Activated CD4-positive, alpha-beta T cell treated with anti-CD3 and anti-CD28 coated beads, Interleukin-2, amount 10 ng/mL, durations not matched to agents 24 days and 14 days (primary cell): ENCODE data around the gene SPNS2. TPM values are rescaled to one million over a fixed set of nuclear protein-coding genes. Genes with fewer than 3 reads are reported as not detected.

Experiments
- DNase-seq: peaks from one replicate; pipeline ENCODE4 v3.0.0; 2022
- H3K27ac Mint-ChIP-seq: one replicate; pipeline ENCODE4 v1.8.0; 2022; ENCODE audit warnings: mild to moderate bottlenecking, mixed read lengths
- H3K27me3 Mint-ChIP-seq: one replicate; pipeline ENCODE4 v1.8.0; 2022; ENCODE audit warnings: mixed read lengths
- H3K36me3 Mint-ChIP-seq: one replicate; pipeline ENCODE4 v1.8.0; 2022; ENCODE audit warnings: low read depth, mild to moderate bottlenecking, mixed read lengths
- H3K4me1 Mint-ChIP-seq: one replicate; pipeline ENCODE4 v1.8.0; 2021; ENCODE audit warnings: mixed read lengths
- H3K4me3 Mint-ChIP-seq: one replicate; pipeline ENCODE4 v1.8.0; 2022; ENCODE audit warnings: mild to moderate bottlenecking, moderate library complexity, mixed read lengths
- H3K9me3 Mint-ChIP-seq: one replicate; pipeline ENCODE4 v1.8.0; 2021; ENCODE audit warnings: mixed read lengths
- intact Hi-C: fragments of 100-400 bp; cut with micrococcal nuclease; formaldehyde crosslinking; loops from one replicate; pipeline ENCODE4 v1.15.1; 2023
- total RNA-seq: library from RNA; stranded (reverse); gene quantifications from 2 replicates; pipeline ENCODE4 v1.2.3, GENCODE V29; 2022

The SPNS2 gene
- total RNA-seq, 1 donor from 2014 or later: 0.28 TPM

DNA sequence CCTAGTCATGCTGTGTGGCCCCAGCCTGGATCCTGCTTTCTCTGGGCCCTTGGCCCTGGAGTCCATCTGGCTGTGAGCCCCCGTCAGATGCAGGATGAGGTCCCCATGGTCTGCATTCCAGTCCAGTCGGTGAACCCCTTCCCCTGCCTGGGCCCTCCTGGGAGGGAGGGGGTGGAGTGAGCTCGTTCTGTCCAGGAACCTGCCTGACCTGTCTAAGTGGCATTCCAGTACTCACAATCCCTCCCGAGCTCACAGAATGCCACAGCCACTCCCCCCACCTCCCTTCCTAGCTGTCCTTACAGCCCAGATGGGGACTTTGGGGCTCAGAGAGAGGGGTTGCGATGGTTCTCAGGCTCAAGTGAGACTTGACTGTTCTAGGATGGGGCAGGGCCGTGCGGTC, 15.5 kb downstream of the SPNS2 start:
- H3K27me3 Mint-ChIP-seq: no peaks in the 10 kb centered on the region
- no peaks in the 10 kb centered on the region for H3K9me3 Mint-ChIP-seq
- H3K4me1 Mint-ChIP-seq: peaks cover 6% of the 10 kb centered on the region
- H3K27ac Mint-ChIP-seq: no peak overlapping the region
- intact Hi-C loops: no loop called here
- H3K4me3 Mint-ChIP-seq: no peak overlapping the region
- no peak for DNase-seq
- H3K36me3 Mint-ChIP-seq: no peaks in the 10 kb centered on the region

GRCh38 chr17:4514779-4515178, 16.1 kb downstream of the SPNS2 start:
- H3K36me3 Mint-ChIP-seq: no peaks in the 10 kb centered on the region
- H3K4me3 Mint-ChIP-seq: no peak overlapping the region
- no peak for DNase-seq
- H3K27me3 Mint-ChIP-seq: no peaks in the 10 kb centered on the region
- intact Hi-C loops: no loop called here
- H3K4me1 Mint-ChIP-seq: peaks cover under 1% of the 10 kb centered on the region
- H3K27ac Mint-ChIP-seq: no peak overlapping the region
- no peaks in the 10 kb centered on the region for H3K9me3 Mint-ChIP-seq

- H3K9me3 Mint-ChIP-seq: no peaks in the 10 kb centered on the region
- no peaks in the 10 kb centered on the region for H3K27me3 Mint-ChIP-seq
- no peak for DNase-seq
- no peak overlapping the region for H3K27ac Mint-ChIP-seq
- H3K36me3 Mint-ChIP-seq: no peaks in the 10 kb centered on the region
- no peaks in the 10 kb centered on the region for H3K4me1 Mint-ChIP-seq
- no peak overlapping the region for H3K4me3 Mint-ChIP-seq
- intact Hi-C loops: no loop called here
Measured at GRCh38 chr17:4515501-4515900, 16.8 kb downstream of the SPNS2 start.

DNA sequence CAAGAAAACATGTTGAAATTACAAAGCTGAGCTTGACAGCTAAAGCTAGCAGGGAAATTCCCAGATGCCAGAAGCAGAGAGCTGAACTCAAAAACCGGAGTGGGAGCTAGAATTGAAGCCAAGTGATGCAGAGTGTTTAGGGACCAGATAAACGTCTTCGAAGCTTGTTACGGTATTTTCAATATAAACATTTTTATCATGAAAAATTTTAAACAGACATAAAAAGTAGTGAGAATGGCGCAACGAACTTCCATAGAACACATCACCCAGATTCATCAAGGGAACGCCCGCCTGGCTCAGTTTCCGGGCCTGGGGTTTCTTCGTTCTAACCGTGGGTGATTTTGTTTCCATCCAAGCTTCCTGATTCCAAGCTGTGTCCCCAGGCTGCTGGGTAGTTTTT, 18.1 kb downstream of the SPNS2 start:
- intact Hi-C loops: no loop called here
- no peaks in the 10 kb centered on the region for H3K4me1 Mint-ChIP-seq
- no peaks in the 10 kb centered on the region for H3K27me3 Mint-ChIP-seq
- no peak overlapping the region for H3K4me3 Mint-ChIP-seq
- no peak for DNase-seq
- no peak overlapping the region for H3K27ac Mint-ChIP-seq
- H3K9me3 Mint-ChIP-seq: no peaks in the 10 kb centered on the region
- H3K36me3 Mint-ChIP-seq: no peaks in the 10 kb centered on the region

DNA sequence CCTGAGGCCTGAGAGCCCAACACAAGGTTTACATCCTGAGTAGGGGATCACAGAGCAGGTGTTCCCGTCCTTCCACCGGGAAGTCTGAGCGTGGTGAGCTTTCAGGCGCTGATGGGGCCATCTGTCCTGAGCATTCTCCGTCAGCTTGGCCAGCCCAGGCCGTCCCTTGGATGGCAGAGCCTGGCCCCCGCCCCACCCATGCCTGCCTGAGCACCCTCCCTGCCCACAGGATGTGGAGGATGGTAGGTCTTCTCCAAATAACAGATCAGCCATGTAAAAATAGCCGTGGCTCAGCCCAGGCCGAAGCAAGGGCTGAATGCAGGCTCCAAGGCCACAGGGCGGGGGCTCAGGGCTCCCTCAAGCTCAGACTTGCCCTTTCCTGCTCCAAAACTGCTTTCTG, 20.2 kb downstream of the SPNS2 start:
- no peak for DNase-seq
- Mint-ChIP-seq H3K27me3 (no peaks in the 10 kb centered on the region), H3K27ac (no peak overlapping the region), H3K36me3 (no peaks in the 10 kb centered on the region), H3K4me1 (no peaks in the 10 kb centered on the region), H3K4me3 (no peak overlapping the region), H3K9me3 (no peaks in the 10 kb centered on the region)
- intact Hi-C loops: no loop called here

DNA sequence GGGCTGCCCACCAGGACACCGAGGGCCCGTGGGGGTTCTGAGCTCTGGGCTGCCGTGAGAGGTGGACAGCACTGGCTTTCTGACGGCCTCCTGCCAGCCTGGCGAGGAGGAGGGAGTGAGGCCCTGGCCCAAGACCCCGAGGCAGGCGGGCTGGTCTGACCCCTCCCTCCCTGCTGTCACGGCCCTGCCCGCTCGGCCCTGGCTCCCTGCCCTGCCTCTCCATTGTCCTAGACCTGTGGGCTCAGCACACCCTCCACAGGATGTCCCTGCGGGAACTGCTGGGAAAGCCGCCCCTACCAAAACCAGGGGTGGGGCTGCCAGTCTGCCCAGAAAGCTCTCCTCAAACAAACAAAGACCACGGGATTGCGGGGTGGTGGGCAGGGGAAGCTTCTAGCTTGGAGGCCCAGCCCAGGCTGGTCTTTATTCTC, 20.7 kb downstream of the SPNS2 start:
- no peaks in the 10 kb centered on the region for H3K36me3 Mint-ChIP-seq
- intact Hi-C loops: no loop called here
- no peak overlapping the region for H3K27ac Mint-ChIP-seq
- no peak overlapping the region for H3K4me3 Mint-ChIP-seq
- no peak for DNase-seq
- H3K4me1 Mint-ChIP-seq: no peaks in the 10 kb centered on the region
- H3K9me3 Mint-ChIP-seq: no peaks in the 10 kb centered on the region
- H3K27me3 Mint-ChIP-seq: no peaks in the 10 kb centered on the region

GRCh38 chr17:4520060-4520893, 21.6 kb downstream of the SPNS2 start:
- no peaks in the 10 kb centered on the region for H3K36me3 Mint-ChIP-seq
- H3K9me3 Mint-ChIP-seq: no peaks in the 10 kb centered on the region
- no peak for DNase-seq
- no peaks in the 10 kb centered on the region for H3K27me3 Mint-ChIP-seq
- intact Hi-C loops: no loop called here
- H3K4me1 Mint-ChIP-seq: no peaks in the 10 kb centered on the region
- no peak overlapping the region for H3K4me3 Mint-ChIP-seq
- no peak overlapping the region for H3K27ac Mint-ChIP-seq

DNA sequence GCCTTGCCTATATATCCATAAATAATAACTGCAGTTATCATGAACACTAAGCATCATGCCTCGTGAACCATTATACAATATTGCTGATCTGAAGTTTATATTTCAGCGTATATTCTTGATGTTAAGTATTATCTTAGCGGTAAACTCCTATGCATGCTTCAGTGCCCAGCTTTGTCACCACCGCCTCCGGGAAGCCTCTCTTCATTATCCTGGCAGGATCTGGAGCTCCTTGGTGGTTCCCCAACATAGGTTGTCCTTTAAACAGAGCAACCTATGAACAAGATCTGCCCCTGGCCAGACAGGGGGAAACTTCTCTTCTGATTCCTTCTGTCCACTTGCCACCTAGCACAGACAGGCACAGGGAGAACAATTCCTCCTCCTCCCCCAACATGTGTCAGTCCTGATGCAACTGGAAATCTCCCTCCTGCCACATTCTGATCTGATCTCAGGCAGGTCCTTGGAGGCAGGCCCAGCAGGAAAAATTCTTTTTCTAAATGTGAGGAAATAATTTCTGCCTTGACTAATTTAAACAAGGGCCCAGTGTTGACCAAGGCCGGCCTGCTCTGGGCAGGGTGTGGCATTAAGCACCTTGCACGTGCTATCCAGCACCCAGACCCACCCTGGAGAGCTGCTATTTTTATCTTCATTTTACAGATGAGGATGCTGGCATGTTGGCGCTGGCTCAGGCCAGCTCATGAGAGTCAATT, 22.4 kb downstream of the SPNS2 start:
- Mint-ChIP-seq H3K4me1 (no peaks in the 10 kb centered on the region), H3K36me3 (no peaks in the 10 kb centered on the region), H3K27ac (no peak overlapping the region), H3K27me3 (peaks cover 3% of the 10 kb centered on the region), H3K9me3 (no peaks in the 10 kb centered on the region), H3K4me3 (no peak overlapping the region)
- DNase-seq: no peak
- intact Hi-C loops: no loop called here

- no peaks in the 10 kb centered on the region for H3K36me3 Mint-ChIP-seq
- intact Hi-C loops: no loop called here
- no peaks in the 10 kb centered on the region for H3K4me1 Mint-ChIP-seq
- H3K4me3 Mint-ChIP-seq: no peak overlapping the region
- no peak overlapping the region for H3K27ac Mint-ChIP-seq
- DNase-seq: no peak
- H3K27me3 Mint-ChIP-seq: peaks cover 4% of the 10 kb centered on the region
- H3K9me3 Mint-ChIP-seq: no peaks in the 10 kb centered on the region
Measured at GRCh38 chr17:4522661-4523060, 24.0 kb downstream of the SPNS2 start.

DNA sequence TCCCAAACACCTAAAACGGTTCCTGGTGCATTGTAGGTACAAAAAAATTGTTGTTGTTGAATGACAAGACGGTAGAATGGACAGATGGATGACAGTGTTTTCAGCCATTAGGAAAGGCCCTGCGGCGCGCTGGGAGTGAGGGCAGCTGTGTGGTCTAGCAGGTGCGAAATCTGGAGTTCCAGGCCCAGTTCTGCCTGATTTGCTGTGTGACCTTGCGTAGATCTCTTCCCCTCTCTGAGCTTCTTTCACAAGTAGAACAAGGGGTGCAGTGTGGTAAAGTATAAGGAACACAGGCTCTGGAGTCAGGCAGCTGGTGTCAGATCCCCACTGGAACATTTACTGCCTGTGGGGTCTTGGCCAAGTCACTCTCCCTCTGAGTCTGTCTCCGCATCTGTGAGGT, 25.3 kb downstream of the SPNS2 start:
- no peak overlapping the region for H3K4me3 Mint-ChIP-seq
- no peak overlapping the region for H3K27ac Mint-ChIP-seq
- H3K4me1 Mint-ChIP-seq: no peaks in the 10 kb centered on the region
- DNase-seq: no peak
- intact Hi-C loops: no loop called here
- peaks cover 4% of the 10 kb centered on the region for H3K27me3 Mint-ChIP-seq
- H3K36me3 Mint-ChIP-seq: no peaks in the 10 kb centered on the region
- H3K9me3 Mint-ChIP-seq: no peaks in the 10 kb centered on the region

DNA sequence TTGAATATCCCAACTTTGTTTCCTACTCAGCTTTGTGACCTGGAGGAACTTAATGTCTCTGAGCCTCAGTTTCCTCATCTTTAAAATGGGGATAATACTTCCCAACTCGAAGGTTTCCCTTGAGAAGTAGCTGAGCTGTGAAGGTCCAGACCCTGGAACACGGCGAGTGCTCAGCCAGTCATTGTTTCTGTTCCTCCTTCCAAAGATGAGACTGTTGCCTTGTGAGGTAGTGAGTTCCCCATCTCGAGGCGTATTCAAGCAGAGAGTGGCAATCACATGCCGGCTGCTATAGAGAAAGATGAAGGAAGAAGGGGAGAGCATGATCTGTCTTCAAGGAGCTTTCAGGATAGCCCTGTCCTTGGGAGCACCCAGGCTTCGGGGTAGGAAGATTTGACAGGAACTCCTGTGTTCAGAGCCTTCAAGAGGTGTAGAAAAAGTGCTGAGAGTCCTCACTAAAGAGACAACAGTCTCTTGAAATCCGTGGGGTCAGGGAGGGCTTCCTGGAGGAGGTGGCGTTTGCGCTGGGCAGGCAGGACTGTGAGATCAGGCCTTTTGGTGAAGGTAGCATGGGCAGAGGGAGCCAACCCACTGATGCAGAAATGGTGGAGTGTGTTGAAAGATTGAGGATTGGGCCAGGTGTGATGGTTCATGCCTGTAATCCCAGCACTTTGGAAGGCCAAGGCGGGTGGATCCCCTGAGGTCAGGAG, 27.2 kb downstream of the SPNS2 start:
- Mint-ChIP-seq H3K9me3 (no peaks in the 10 kb centered on the region), H3K4me3 (no peak overlapping the region), H3K27me3 (peaks cover 4% of the 10 kb centered on the region), H3K36me3 (no peaks in the 10 kb centered on the region), H3K4me1 (no peaks in the 10 kb centered on the region), H3K27ac (no peak overlapping the region)
- no peak for DNase-seq
- intact Hi-C loops: no loop called here

DNA sequence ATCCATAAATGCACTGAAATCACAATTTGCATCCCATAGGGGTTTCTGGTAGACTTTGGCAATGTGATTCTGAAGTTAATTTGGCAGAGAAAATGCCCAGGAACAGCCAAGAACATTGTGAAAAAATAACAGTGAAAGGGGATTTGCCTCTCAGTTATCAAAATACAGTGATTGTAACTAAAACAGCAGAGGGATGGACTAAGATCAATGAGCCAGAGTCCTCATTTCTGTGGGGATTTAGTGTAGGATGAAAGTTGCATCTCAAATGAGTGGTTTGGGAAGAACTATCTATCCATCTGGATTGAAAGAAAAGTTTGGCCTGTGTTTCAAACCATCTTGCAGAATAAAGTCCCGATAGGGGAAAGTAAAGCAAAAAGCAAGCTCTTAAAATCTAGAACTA, 28.5 kb downstream of the SPNS2 start:
- no peak overlapping the region for H3K27ac Mint-ChIP-seq
- intact Hi-C loops: no loop called here
- peaks cover 6% of the 10 kb centered on the region for H3K27me3 Mint-ChIP-seq
- no peaks in the 10 kb centered on the region for H3K36me3 Mint-ChIP-seq
- H3K4me1 Mint-ChIP-seq: no peaks in the 10 kb centered on the region
- no peak for DNase-seq
- no peak overlapping the region for H3K4me3 Mint-ChIP-seq
- no peaks in the 10 kb centered on the region for H3K9me3 Mint-ChIP-seq

DNA sequence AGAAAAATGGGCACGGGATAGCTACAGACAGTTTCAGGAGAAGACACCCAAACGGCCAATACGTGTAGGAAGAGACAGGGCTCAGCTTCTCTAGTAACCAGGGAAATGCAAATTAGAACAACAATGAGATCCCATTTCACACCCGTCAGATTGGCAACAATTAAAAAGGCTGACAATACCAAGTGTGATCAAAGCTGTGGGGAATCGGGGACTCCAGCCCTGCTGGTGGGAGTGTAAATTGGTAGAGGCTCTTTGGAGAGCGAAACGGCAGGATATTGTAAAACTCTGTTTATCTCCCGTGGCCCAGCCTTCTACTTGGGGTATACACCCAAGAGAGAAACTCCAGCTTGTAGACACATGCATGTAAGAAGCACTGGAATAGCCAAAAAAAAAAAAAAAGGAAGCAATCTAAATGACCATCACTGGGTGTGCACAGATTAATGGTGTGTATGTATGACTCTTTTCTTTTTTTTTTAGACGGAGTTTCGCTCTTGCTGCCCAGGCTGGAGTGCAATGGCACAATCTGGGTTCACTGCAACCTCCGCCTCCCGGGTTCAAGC, 29.0 kb downstream of the SPNS2 start:
- no peaks in the 10 kb centered on the region for H3K4me1 Mint-ChIP-seq
- no peak overlapping the region for H3K4me3 Mint-ChIP-seq
- H3K27me3 Mint-ChIP-seq: peaks cover 6% of the 10 kb centered on the region
- H3K27ac Mint-ChIP-seq: no peak overlapping the region
- DNase-seq: no peak
- H3K36me3 Mint-ChIP-seq: no peaks in the 10 kb centered on the region
- intact Hi-C loops: no loop called here
- no peaks in the 10 kb centered on the region for H3K9me3 Mint-ChIP-seq
